ENCODE data around the gene ZNF444. TPM values are rescaled to one million over a fixed set of nuclear protein-coding genes. Genes with fewer than 3 reads are reported as not detected.

ZNF444 gene
- total RNA-seq, 2 donors from 2014 or later, result 62.0 to 105 TPM

GRCh38 chr19:56149656-56150038 lies 8.6 kb downstream of the ZNF444 start:
- Histone ChIP-seq H3K9me3 (no peaks in the 10 kb centered on the region), H3K36me3 (no peaks in the 10 kb centered on the region), H3K4me1 (replicated peaks) (no peaks in the 10 kb centered on the region), H3K27me3 (replicated peaks; ENCODE audit: insufficient read depth) (no peaks in the 10 kb centered on the region), H3K27ac (no peak overlapping the region), H3K4me3 (no peak overlapping the region)
- intact Hi-C loops (cut with DNase I), result no loop called here
- TF ChIP-seq CTCF (IDR thresholded peaks at IDR 0.05), result no peak
- no peak for DNase-seq (ENCODE audit: low spot score)
- WGBS, result 83% methylated on average over 5 of the region's 5 CpGs

- Histone ChIP-seq H3K4me1 (replicated peaks) (no peaks in the 10 kb centered on the region), H3K4me3 (no peak overlapping the region), H3K36me3 (no peaks in the 10 kb centered on the region), H3K27me3 (replicated peaks; ENCODE audit: insufficient read depth) (no peaks in the 10 kb centered on the region), H3K9me3 (no peaks in the 10 kb centered on the region), H3K27ac (no peak overlapping the region)
- no peak for DNase-seq (ENCODE audit: low spot score)
- 83% methylated on average over 11 of the region's 11 CpGs for WGBS
- intact Hi-C loops (cut with DNase I), result no loop called here
- TF ChIP-seq CTCF (IDR thresholded peaks at IDR 0.05), result no peak
- no peak for TF ChIP-seq POLR2AphosphoS5 (IDR thresholded peaks at IDR 0.05)
- no peak for TF ChIP-seq POLR2A (IDR thresholded peaks at IDR 0.05)
These were observed 9.3 kb downstream of the ZNF444 start for GRCh38 chr19:56150358-56150757.

GRCh38 chr19:56152644-56153043 lies 11.6 kb downstream of the ZNF444 start:
- DNase-seq (ENCODE audit: low spot score), result no peak
- Histone ChIP-seq H3K36me3 (no peaks in the 10 kb centered on the region), H3K27ac (no peak overlapping the region), H3K27me3 (replicated peaks; ENCODE audit: insufficient read depth) (no peaks in the 10 kb centered on the region), H3K9me3 (no peaks in the 10 kb centered on the region), H3K4me3 (no peak overlapping the region), H3K4me1 (replicated peaks) (no peaks in the 10 kb centered on the region)
- TF ChIP-seq POLR2A (IDR thresholded peaks at IDR 0.05), result no peak
- no peak for TF ChIP-seq POLR2AphosphoS5 (IDR thresholded peaks at IDR 0.05)
- TF ChIP-seq CTCF (IDR thresholded peaks at IDR 0.05), result no peak
- intact Hi-C loops (cut with DNase I), result no loop called here
- 77% methylated on average over 2 of the region's 2 CpGs for WGBS

- H3K9me3 ChIP-seq, result no peaks in the 10 kb centered on the region
- TF ChIP-seq POLR2A (IDR thresholded peaks at IDR 0.05) (no peak), CTCF (IDR thresholded peaks at IDR 0.05) (no peak), POLR2AphosphoS5 (IDR thresholded peaks at IDR 0.05) (no peak)
- 62% methylated on average over 6 of the region's 6 CpGs for WGBS
- H3K27ac ChIP-seq, result no peak overlapping the region
- no peaks in the 10 kb centered on the region for H3K4me1 ChIP-seq (replicated peaks)
- no peak for DNase-seq (ENCODE audit: low spot score)
- intact Hi-C loops (cut with DNase I), result no loop called here
- H3K4me3 ChIP-seq, result no peak overlapping the region
- H3K36me3 ChIP-seq, result no peaks in the 10 kb centered on the region
- H3K27me3 ChIP-seq (replicated peaks; ENCODE audit: insufficient read depth), result no peaks in the 10 kb centered on the region
These were observed 12.4 kb downstream of the ZNF444 start for GRCh38 chr19:56153507-56153906.

GRCh38 chr19:56155124-56155687 lies 14.1 kb downstream of the ZNF444 start:
- Histone ChIP-seq H3K4me3 (no peak overlapping the region), H3K27me3 (replicated peaks; ENCODE audit: insufficient read depth) (no peaks in the 10 kb centered on the region), H3K36me3 (peaks cover 0 to 13% of the 10 kb centered on the region in 2 donors), H3K27ac (no peak overlapping the region), H3K4me1 (replicated peaks) (no peaks in the 10 kb centered on the region), H3K9me3 (no peaks in the 10 kb centered on the region)
- intact Hi-C loops (cut with DNase I), result loop anchor here (5.0 kb wide), 1 partner anchor 43 kb away; no protein-coding TSS in a partner anchor
- WGBS, result 62% methylated on average over 17 of the region's 17 CpGs
- no peak for DNase-seq (ENCODE audit: low spot score)
- TF ChIP-seq CTCF (IDR thresholded peaks at IDR 0.05), result peak in 1 of 4 experiments; percentile 15
- TF ChIP-seq POLR2AphosphoS5 (IDR thresholded peaks at IDR 0.05), result no peak
- no peak for TF ChIP-seq POLR2A (IDR thresholded peaks at IDR 0.05)

Data from prostate gland (tissue), 2 donors.